T-helper 2 cell treated with Interferon-gamma antibody and Interleukin-4, amounts not matched to agents 5 μg/mL and 100 μg/mL, for 36 hours (primary cell): ENCODE results near the gene UBE2N.
A peak's percentile ranks its signal among the peaks of the same experiment; 100 is the strongest.

Experiments
- DNase-seq: peaks from one replicate; pipeline ENCODE4 v3.0.0; 2021; ENCODE audit warnings: low spot score
- H3K27ac Mint-ChIP-seq: one replicate; pipeline ENCODE4 v1.8.0; 2021; ENCODE audit warnings: mild to moderate bottlenecking, mixed read lengths
- H3K27me3 Mint-ChIP-seq: one replicate; pipeline ENCODE4 v1.8.0; 2021; ENCODE audit warnings: low read depth, mixed read lengths
- H3K36me3 Mint-ChIP-seq: one replicate; pipeline ENCODE4 v1.8.0; 2021; ENCODE audit warnings: low read depth, mixed read lengths
- H3K4me1 Mint-ChIP-seq: one replicate; pipeline ENCODE4 v1.8.0; 2021; ENCODE audit warnings: low read depth, mixed read lengths
- H3K4me3 Mint-ChIP-seq: one replicate; pipeline ENCODE4 v1.8.0; 2022; ENCODE audit warnings: mild to moderate bottlenecking, moderate library complexity, mixed read lengths
- H3K9me3 Mint-ChIP-seq: one replicate; pipeline ENCODE4 v1.8.0; 2021; ENCODE audit warnings: mixed read lengths

Gene UBE2N, protein sequence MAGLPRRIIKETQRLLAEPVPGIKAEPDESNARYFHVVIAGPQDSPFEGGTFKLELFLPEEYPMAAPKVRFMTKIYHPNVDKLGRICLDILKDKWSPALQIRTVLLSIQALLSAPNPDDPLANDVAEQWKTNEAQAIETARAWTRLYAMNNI

DNA sequence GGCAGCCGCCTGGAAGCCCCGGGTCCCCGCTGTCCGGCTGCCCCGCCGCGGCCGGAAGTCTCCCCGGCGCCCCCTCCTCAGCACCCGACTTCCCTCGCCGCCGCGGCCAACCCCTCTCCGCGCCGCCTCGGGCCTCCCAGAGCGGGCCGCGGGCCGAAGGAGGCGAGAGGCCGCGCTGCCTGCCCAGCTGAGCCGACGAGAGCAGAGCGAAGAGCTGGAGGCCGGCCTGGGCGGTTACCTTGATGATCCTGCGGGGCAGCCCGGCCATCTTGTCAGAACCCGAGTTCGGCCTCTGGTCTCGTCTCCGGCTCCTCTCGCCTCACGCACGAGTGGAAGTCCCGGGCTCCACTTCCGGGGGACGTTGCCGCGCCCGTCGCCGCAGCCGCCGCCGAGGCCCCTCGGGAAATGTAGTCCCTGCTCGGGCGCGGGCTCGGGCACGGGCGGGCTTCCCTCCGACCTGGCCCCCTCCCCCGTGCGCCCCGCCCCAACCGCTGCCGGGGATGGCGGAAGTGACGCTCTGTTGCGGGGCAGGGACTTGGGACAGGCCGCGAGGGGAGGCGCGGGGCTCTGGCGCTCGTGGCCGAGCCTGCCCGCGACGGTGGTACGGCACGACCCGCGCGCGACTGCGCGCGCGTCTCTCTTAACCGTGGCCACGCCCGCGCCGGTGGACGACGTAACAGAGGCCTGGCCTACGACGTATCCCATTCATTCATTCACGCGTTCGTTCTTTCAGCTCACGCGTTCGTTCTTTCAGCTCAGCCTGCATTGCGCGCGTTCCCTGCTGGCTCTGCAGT is at the start of gene UBE2N:
Gene UBE2N (minus strand): TSS at position 331 of the 794 bp plus-strand sequence. CDS start 63 bp downstream, at position 268.
- Mint-ChIP-seq H3K36me3 (no peaks in the 10 kb centered on the region), H3K9me3 (no peaks in the 10 kb centered on the region), H3K4me3 (peak within 1 kb of the TSS; percentile 91), H3K27me3 (no peaks in the 10 kb centered on the region), H3K27ac (peak within 1 kb of the TSS; percentile 95), H3K4me1 (peaks cover 47% of the 10 kb centered on the region)
- peak; percentile 96 for DNase-seq

DNA sequence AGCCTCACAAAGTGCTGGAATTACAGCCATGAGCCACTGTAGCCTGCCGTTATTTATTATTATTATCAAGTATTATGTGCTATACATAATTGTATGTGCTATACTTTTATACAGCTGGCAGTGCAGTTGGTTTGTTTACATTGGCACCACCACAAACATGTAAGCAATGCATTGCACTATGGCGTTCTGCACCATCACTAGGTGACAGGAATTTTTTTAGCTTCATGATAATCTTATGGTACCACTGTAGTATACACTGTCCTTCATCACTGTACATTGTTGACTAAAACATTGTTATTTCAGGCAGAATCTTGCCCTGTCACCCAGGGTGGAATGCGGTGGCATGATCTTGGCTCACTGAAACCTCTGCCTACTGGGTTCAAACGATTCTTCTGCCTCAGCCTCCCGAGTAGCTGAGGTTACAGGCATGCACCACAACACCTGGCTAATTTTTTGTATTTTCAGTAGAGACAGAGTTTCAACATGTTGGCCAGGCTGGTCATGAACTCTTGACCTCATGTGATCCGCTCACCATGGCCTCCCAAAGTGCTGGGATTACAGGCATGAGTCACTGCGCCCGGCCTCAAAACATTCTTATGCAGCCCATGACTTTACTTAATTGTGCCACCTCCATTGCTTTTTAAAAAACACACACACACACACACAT is 42.7 kb upstream of the UBE2N start:
- Mint-ChIP-seq H3K4me3 (no peak overlapping the region), H3K36me3 (peaks cover 24% of the 10 kb centered on the region), H3K27me3 (no peaks in the 10 kb centered on the region), H3K27ac (no peak overlapping the region), H3K4me1 (no peaks in the 10 kb centered on the region), H3K9me3 (no peaks in the 10 kb centered on the region)
- DNase-seq: no peak

DNA sequence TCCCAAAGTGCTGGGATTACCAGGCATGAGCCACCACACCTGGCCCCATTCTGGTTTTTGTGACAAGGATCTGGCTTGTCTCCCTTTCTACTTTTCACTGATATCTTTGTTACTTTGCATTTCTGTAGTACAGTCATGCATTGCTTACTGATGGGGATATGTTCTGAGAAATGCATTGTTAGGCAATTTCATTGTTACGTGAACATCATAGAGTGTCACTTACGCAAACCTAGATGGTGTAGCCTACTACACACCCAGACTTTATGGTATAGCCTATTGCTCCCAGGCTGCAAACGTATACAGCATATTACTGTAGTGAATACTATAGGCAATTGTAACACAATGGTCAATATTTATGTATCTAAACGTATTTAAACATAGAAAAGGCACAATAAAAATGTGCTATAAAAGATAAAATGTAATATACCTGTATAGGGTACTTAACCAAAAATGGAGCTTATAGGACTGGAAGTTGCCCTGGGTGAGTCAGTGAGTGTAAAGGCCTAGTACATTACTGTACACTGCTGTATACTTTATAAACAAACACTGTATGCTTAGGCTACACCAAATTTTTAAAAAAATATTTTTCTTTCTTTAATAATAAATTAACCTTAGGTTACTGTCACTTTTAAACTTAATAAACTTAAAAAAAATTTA is 41.5 kb upstream of the UBE2N start:
- H3K36me3 Mint-ChIP-seq: peaks cover 21% of the 10 kb centered on the region
- H3K4me3 Mint-ChIP-seq: no peak overlapping the region
- H3K27ac Mint-ChIP-seq: no peak overlapping the region
- no peaks in the 10 kb centered on the region for H3K9me3 Mint-ChIP-seq
- no peaks in the 10 kb centered on the region for H3K27me3 Mint-ChIP-seq
- DNase-seq: no peak
- H3K4me1 Mint-ChIP-seq: no peaks in the 10 kb centered on the region

DNA sequence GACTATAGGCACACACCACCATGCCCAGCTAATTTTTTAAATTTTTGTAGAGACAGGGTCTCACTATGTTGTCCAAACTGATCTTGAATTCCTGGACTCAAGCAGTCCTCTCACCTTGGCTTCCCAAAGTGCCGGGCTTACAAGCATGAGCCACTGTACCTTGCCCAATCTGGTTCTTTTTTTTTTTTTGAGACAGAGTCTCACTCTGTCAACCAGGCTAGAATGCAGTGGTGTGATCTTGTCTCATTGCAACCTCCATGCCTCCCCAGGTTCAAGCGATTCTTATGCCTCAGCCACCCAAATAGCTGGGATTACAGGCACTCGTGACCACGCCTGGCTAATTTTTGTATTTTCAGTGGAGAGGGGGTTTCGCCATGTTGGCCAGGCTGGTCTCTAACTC is 41.0 kb upstream of the UBE2N start:
- H3K27ac Mint-ChIP-seq: no peak overlapping the region
- H3K36me3 Mint-ChIP-seq: peaks cover 21% of the 10 kb centered on the region
- DNase-seq: no peak
- no peaks in the 10 kb centered on the region for H3K27me3 Mint-ChIP-seq
- H3K4me3 Mint-ChIP-seq: no peak overlapping the region
- no peaks in the 10 kb centered on the region for H3K9me3 Mint-ChIP-seq
- H3K4me1 Mint-ChIP-seq: no peaks in the 10 kb centered on the region

GRCh38 chr12:93476555-93476954 is 34.8 kb upstream of the UBE2N start:
- peaks cover 21% of the 10 kb centered on the region for H3K36me3 Mint-ChIP-seq
- no peaks in the 10 kb centered on the region for H3K4me1 Mint-ChIP-seq
- no peak overlapping the region for H3K4me3 Mint-ChIP-seq
- no peak overlapping the region for H3K27ac Mint-ChIP-seq
- no peak for DNase-seq
- H3K27me3 Mint-ChIP-seq: no peaks in the 10 kb centered on the region
- H3K9me3 Mint-ChIP-seq: no peaks in the 10 kb centered on the region

DNA sequence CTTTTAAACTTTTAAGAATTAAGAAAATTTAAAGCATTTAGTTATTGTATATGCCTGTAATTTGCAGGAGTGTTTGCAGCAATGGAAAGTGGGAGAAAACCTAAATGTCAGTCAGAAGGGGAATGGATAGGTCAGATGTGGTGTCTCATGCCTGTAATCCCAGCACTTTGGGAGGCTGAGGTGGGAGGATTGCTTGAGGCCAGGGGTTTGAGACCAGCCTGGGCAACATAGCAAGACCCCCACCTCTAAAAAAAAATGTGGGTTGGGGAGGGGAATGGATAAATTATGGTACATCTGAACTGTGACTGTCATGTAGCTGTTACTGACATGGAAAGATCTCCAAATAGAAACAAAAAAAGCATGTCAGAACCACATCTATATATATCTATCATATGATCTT is 27.6 kb upstream of the UBE2N start:
- no peak overlapping the region for H3K27ac Mint-ChIP-seq
- no peaks in the 10 kb centered on the region for H3K9me3 Mint-ChIP-seq
- H3K27me3 Mint-ChIP-seq: no peaks in the 10 kb centered on the region
- no peak for DNase-seq
- H3K4me1 Mint-ChIP-seq: peaks cover 23% of the 10 kb centered on the region
- H3K36me3 Mint-ChIP-seq: peaks cover 17% of the 10 kb centered on the region
- peak overlapping the region; percentile 43 for H3K4me3 Mint-ChIP-seq

DNA sequence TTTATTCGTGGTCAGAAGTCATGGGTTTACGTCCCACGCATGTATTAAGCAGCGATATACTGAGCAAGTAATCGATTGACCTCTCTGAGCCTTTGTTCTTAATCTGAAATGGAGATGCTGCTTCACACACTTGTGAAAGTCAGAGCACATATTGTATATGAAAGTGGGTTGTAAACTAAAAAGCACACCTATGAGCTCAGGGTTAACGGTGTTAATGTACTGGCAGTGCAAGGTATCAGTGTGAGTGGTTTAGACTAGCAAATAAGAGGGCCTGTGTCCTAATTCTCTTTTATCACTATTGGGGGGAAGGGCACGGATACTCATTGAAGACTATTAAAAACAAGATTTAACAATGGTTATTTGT is 26.2 kb upstream of the UBE2N start:
- peaks cover 23% of the 10 kb centered on the region for H3K4me1 Mint-ChIP-seq
- peaks cover 15% of the 10 kb centered on the region for H3K36me3 Mint-ChIP-seq
- no peak for DNase-seq
- peak overlapping the region; percentile 84 for H3K27ac Mint-ChIP-seq
- H3K4me3 Mint-ChIP-seq: peak overlapping the region; percentile 98
- no peaks in the 10 kb centered on the region for H3K27me3 Mint-ChIP-seq
- H3K9me3 Mint-ChIP-seq: no peaks in the 10 kb centered on the region

- Mint-ChIP-seq H3K27ac (peak within 1 kb of the TSS; percentile 84), H3K4me3 (peak within 1 kb of the TSS; percentile 98), H3K4me1 (peaks cover 23% of the 10 kb centered on the region), H3K9me3 (no peaks in the 10 kb centered on the region), H3K36me3 (peaks cover 15% of the 10 kb centered on the region), H3K27me3 (no peaks in the 10 kb centered on the region)
- DNase-seq: peak; percentile 90
Observed at GRCh38 chr12:93467351-93468007, 25.7 kb upstream of the UBE2N start, which contains the start of gene MRPL42. Gene MRPL42 (plus strand): TSS chr12:93467514. CDS start chr12:93469286, 1,772 bp downstream.

GRCh38 chr12:93466625-93467350 is 25.0 kb upstream of the UBE2N start:
- Mint-ChIP-seq H3K27me3 (no peaks in the 10 kb centered on the region), H3K36me3 (peaks cover 15% of the 10 kb centered on the region), H3K4me1 (peaks cover 23% of the 10 kb centered on the region), H3K4me3 (peak overlapping the region; percentile 98), H3K9me3 (no peaks in the 10 kb centered on the region), H3K27ac (peak overlapping the region; percentile 84)
- no peak for DNase-seq

- peaks cover 11% of the 10 kb centered on the region for H3K36me3 Mint-ChIP-seq
- peaks cover 23% of the 10 kb centered on the region for H3K4me1 Mint-ChIP-seq
- no peaks in the 10 kb centered on the region for H3K27me3 Mint-ChIP-seq
- no peak overlapping the region for H3K4me3 Mint-ChIP-seq
- H3K9me3 Mint-ChIP-seq: no peaks in the 10 kb centered on the region
- no peak overlapping the region for H3K27ac Mint-ChIP-seq
- no peak for DNase-seq
Observed at GRCh38 chr12:93465841-93466240, 24.1 kb upstream of the UBE2N start.

DNA sequence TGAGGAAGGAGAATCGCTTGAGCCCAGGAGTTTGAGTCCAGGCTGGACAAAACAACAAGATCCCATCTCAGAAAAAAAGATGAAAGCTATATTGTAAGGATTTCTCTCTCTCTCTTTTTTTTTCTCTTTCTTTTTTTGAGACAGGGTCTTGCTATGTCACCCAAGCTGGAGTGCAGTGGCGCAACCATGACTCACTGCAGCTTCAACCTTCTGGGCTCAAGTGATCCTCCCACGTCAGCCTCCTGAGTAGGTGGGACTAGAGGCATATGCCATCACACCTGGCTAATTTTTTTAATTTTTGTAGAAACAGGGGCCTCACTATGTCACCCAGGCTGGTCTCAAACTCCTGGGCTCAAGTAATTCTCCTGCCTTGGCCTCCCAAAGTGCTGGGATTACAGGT is 19.8 kb upstream of the UBE2N start:
- peaks cover 1% of the 10 kb centered on the region for H3K4me1 Mint-ChIP-seq

GRCh38 chr12:93460902-93461301 is 19.2 kb upstream of the UBE2N start:
- DNase-seq: no peak
- H3K36me3 Mint-ChIP-seq: no peaks in the 10 kb centered on the region
- no peak overlapping the region for H3K4me3 Mint-ChIP-seq
- H3K4me1 Mint-ChIP-seq: peaks cover 1% of the 10 kb centered on the region
- H3K27ac Mint-ChIP-seq: no peak overlapping the region
- H3K27me3 Mint-ChIP-seq: no peaks in the 10 kb centered on the region
- H3K9me3 Mint-ChIP-seq: no peaks in the 10 kb centered on the region

More for the DNA sequence above, 19.8 kb upstream of the UBE2N start:
- Mint-ChIP-seq H3K27me3 (no peaks in the 10 kb centered on the region), H3K27ac (no peak overlapping the region), H3K4me3 (no peak overlapping the region), H3K36me3 (no peaks in the 10 kb centered on the region), H3K9me3 (no peaks in the 10 kb centered on the region)
- DNase-seq: no peak

DNA sequence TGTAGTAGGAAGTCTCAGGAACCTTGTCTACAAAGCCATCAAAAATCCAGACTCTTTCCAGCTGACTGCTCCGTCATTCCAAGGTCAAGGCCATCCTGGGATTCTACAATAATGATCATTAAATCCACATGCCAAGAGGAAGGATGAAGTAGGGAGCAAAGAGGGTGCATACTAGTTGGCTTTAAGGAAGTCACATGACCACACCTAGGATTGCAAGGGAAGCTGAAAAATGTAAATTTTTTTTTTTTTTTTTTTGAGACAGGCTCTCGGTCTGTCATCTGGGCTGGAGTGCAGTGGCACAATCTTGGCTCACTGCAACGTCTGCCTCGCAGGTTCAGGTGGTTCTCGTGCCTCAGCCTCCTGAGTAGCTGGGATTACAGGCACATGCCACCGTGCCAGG is 18.3 kb upstream of the UBE2N start:
- Mint-ChIP-seq H3K27me3 (peaks cover 2% of the 10 kb centered on the region), H3K36me3 (no peaks in the 10 kb centered on the region), H3K27ac (no peak overlapping the region), H3K4me3 (no peak overlapping the region), H3K4me1 (peaks cover 1% of the 10 kb centered on the region), H3K9me3 (no peaks in the 10 kb centered on the region)
- DNase-seq: no peak
